ENCODE results near the gene RPTOR.

DNA sequence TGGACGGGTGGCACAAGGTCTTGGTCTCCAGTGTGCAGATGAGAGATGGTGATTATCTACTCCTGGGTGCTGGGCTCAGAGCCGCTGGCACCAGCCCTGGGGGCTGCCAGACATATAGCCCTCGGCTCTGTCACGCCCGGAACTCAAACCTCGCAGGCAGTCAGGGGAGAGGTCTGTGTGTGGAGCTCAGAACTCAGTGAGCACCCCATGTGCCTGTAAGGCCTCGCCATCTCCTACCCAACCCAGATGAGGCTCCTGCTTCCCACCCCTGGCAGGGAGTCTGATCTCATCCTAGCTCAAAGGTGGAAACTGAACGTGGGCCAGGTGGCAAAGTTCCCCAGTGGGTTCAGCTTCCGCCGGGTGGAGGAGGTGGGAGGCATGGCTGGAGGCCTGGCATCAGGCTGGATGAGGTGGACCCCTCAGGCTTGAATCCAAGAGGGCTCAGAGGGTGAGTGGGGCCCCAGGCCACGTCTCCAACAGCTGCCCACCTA lies 45.7 kb upstream of the RPTOR start:
- TF ChIP-seq GATA2 (IDR thresholded peaks at IDR 0.05; ENCODE audit: low read depth, low read length) (no peak), GATA3 (IDR thresholded peaks at IDR 0.05; ENCODE audit: low read depth, low read length) (no peak)
